Measurements from ENCODE around the gene NECTIN4. TPM values are rescaled to one million over a fixed set of nuclear protein-coding genes. Genes with fewer than 3 reads are reported as not detected.

NECTIN4 gene
- total RNA-seq, 1 experiment from 2014 or later: 0.20 TPM

DNA sequence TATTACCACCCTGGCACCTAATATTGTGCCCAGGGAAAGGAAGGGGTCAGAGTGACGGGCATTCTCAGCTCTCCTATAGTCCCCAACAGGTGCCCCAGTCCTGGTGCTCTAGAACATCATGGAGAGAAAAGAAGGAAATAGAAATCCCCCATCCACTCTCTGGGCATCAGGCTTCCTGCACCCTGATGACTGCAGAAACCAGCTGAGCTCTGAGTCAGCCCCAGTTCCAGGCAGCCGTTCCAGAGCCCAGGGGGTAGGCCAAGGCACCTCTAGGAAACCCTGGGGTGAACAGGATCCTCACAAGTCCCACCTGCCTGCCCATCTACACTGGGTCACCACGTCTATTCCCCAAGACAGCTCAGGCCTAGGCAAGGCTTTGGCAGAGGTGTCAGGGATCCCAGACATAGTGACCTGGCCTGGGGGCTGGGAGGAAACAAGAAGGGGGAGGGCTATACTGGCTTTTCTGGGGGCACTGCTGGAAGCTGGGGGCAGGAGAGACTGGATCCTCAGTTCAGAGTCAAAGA, 709 bp downstream of the NECTIN4 start:
- H3K27me3 ChIP-seq (replicated peaks; ENCODE audit: control insufficient read depth, insufficient read depth, low read length): no peaks in the 10 kb centered on the region
- H3K4me3 Mint-ChIP-seq (ENCODE audit: unreplicated experiment): peak overlapping the region; percentile 42
- peaks cover 2% of the 10 kb centered on the region for H3K36me3 Mint-ChIP-seq (ENCODE audit: insufficient read depth, unreplicated experiment)
- H3K27me3 Mint-ChIP-seq (ENCODE audit: insufficient read depth, unreplicated experiment): no peaks in the 10 kb centered on the region
- no TSS peak for BruUV-seq (replicated peaks)
- intact Hi-C loops (cut with micrococcal nuclease; ENCODE audit: unreplicated experiment): no loop called here
- ChIA-PET POLR2A (no interaction called here), CTCF (no interaction called here)
- DNase-seq: no peak
- H3K4me1 ChIP-seq: peaks cover 22% of the 10 kb centered on the region
- H3K4me1 Mint-ChIP-seq (ENCODE audit: low read depth, unreplicated experiment): peaks cover 17% of the 10 kb centered on the region
- H3K4me3 ChIP-seq (ENCODE audit: low read depth, low read length): no peak overlapping the region
- H3K9me3 Mint-ChIP-seq (ENCODE audit: unreplicated experiment): no peaks in the 10 kb centered on the region
- no peaks in the 10 kb centered on the region for H3K9me3 ChIP-seq
- peak overlapping the region; percentile 36 for H3K27ac Mint-ChIP-seq (ENCODE audit: unreplicated experiment)
- TF ChIP-seq, protein P1, sequence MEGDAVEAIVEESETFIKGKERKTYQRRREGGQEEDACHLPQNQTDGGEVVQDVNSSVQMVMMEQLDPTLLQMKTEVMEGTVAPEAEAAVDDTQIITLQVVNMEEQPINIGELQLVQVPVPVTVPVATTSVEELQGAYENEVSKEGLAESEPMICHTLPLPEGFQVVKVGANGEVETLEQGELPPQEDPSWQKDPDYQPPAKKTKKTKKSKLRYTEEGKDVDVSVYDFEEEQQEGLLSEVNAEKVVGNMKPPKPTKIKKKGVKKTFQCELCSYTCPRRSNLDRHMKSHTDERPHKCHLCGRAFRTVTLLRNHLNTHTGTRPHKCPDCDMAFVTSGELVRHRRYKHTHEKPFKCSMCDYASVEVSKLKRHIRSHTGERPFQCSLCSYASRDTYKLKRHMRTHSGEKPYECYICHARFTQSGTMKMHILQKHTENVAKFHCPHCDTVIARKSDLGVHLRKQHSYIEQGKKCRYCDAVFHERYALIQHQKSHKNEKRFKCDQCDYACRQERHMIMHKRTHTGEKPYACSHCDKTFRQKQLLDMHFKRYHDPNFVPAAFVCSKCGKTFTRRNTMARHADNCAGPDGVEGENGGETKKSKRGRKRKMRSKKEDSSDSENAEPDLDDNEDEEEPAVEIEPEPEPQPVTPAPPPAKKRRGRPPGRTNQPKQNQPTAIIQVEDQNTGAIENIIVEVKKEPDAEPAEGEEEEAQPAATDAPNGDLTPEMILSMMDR (IDR thresholded peaks at IDR 0.05; ENCODE audit: insufficient read depth in 1 of 2, low read depth in 1 of 2, low read length in 1 of 2, severe bottlenecking in 1 of 2, unreplicated experiment in 1 of 2): no peak
- no peaks in the 10 kb centered on the region for H3K36me3 ChIP-seq (ENCODE audit: control insufficient read depth, insufficient read depth, low read length)

DNA sequence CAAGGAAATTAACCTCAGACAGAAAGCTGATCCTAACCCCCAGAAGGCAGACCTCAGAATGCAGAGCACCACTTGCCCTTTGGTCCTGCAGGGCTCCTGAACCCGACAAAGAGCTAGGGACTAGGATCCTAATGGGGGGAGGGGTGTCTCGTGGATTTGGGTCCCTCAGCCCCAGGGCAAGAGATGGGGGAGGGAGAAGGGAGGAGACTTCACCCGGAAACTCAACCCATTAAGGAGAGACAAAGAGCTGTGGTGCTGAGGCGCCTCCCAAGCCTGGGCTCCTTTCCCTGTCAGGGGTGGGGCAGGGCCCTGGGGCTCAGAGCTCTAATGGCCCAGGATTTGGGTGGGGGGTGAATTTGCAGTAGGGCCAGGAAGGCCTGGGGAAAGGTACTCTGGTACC, 2.9 kb downstream of the NECTIN4 start:
- Mint-ChIP-seq H3K27me3 (ENCODE audit: insufficient read depth, unreplicated experiment) (no peaks in the 10 kb centered on the region), H3K27ac (ENCODE audit: unreplicated experiment) (peak overlapping the region; percentile 67), H3K4me1 (ENCODE audit: low read depth, unreplicated experiment) (peaks cover 28% of the 10 kb centered on the region), H3K36me3 (ENCODE audit: insufficient read depth, unreplicated experiment) (peaks cover 7% of the 10 kb centered on the region), H3K9me3 (ENCODE audit: unreplicated experiment) (no peaks in the 10 kb centered on the region), H3K4me3 (ENCODE audit: unreplicated experiment) (no peak overlapping the region)
- CTCF ChIA-PET: interaction anchor here (3.3 kb wide), 1 partner anchor 11 kb away, joined by 15 read pairs; the partner anchor contains the start of gene KLHDC9
- Histone ChIP-seq H3K4me1 (peaks cover 36% of the 10 kb centered on the region), H3K9me3 (no peaks in the 10 kb centered on the region), H3K36me3 (ENCODE audit: control insufficient read depth, insufficient read depth, low read length) (no peaks in the 10 kb centered on the region), H3K27me3 (replicated peaks; ENCODE audit: control insufficient read depth, insufficient read depth, low read length) (no peaks in the 10 kb centered on the region), H3K4me3 (ENCODE audit: low read depth, low read length) (no peak overlapping the region)
- no peak for DNase-seq
- TF ChIP-seq, protein P1 (IDR thresholded peaks at IDR 0.05; ENCODE audit: insufficient read depth in 1 of 2, low read depth in 1 of 2, low read length in 1 of 2, severe bottlenecking in 1 of 2, unreplicated experiment in 1 of 2): no peak
- intact Hi-C loops (cut with micrococcal nuclease; ENCODE audit: unreplicated experiment): no loop called here
- no TSS peak for BruUV-seq (replicated peaks)
- POLR2A ChIA-PET: no interaction called here

DNA sequence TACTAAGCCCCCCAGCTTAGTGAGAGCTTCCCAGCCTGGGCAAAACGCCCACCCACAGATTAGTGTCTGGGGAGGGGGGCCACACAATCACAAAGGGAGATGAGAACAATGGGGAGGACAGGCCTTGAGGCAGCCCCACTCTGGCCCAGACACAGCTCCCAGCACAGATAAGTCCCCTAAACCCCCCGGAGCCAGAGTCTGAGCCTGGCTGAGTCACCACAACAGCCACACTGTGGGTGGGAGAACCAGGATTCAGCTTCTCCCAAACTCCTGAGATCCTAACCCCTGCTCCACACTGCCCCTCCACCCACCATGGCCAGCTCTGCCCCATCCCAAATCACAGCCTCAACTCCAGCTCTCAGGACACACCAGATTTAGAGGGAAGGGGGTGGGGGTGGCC, 4.2 kb downstream of the NECTIN4 start:
- Histone ChIP-seq H3K36me3 (ENCODE audit: control insufficient read depth, insufficient read depth, low read length) (no peaks in the 10 kb centered on the region), H3K9me3 (no peaks in the 10 kb centered on the region), H3K4me3 (ENCODE audit: low read depth, low read length) (no peak overlapping the region), H3K4me1 (peaks cover 46% of the 10 kb centered on the region), H3K27me3 (replicated peaks; ENCODE audit: control insufficient read depth, insufficient read depth, low read length) (no peaks in the 10 kb centered on the region)
- H3K36me3 Mint-ChIP-seq (ENCODE audit: insufficient read depth, unreplicated experiment): peaks cover 7% of the 10 kb centered on the region
- H3K9me3 Mint-ChIP-seq (ENCODE audit: unreplicated experiment): no peaks in the 10 kb centered on the region
- ChIA-PET CTCF (interaction anchor here (0.7 to 3.3 kb wide), 2 partner anchors 12 to 244 kb away, joined by 4 to 15 read pairs; partner anchors contain the start of gene KLHDC9), POLR2A (no interaction called here)
- peaks cover 37% of the 10 kb centered on the region for H3K4me1 Mint-ChIP-seq (ENCODE audit: low read depth, unreplicated experiment)
- DNase-seq: no peak
- no peak overlapping the region for H3K4me3 Mint-ChIP-seq (ENCODE audit: unreplicated experiment)
- no peaks in the 10 kb centered on the region for H3K27me3 Mint-ChIP-seq (ENCODE audit: insufficient read depth, unreplicated experiment)
- H3K27ac Mint-ChIP-seq (ENCODE audit: unreplicated experiment): peak overlapping the region; percentile 67
- intact Hi-C loops (cut with micrococcal nuclease; ENCODE audit: unreplicated experiment): no loop called here
- BruUV-seq (replicated peaks): no TSS peak
- TF ChIP-seq, protein P1 (IDR thresholded peaks at IDR 0.05; ENCODE audit: insufficient read depth in 1 of 2, low read depth in 1 of 2, low read length in 1 of 2, severe bottlenecking in 1 of 2, unreplicated experiment in 1 of 2): no peak

Measured in Caco-2 (cell line).